Endothelial cell of umbilical vein (primary cell): ENCODE results near the gene NUP214.

Experiments used
- MAX ChIP-seq: IDR thresholded peaks from 2 replicates; pipeline ENCODE4 v1.6.1; 2011; ENCODE audit not compliant: insufficient read depth, insufficient read length
- MYC ChIP-seq: IDR thresholded peaks from one replicate; pipeline ENCODE4 v1.6.1; 2011; ENCODE audit warnings: mild to moderate bottlenecking, low read depth, low read length
- POLR2AphosphoS5 ChIP-seq: IDR thresholded peaks from 2 replicates; pipeline ENCODE4 v1.6.1; 2012; ENCODE audit warnings: low read depth, mild to moderate bottlenecking, control low read depth, low read length, moderate library complexity; ENCODE audit not compliant: insufficient read depth
- TF ChIP-seq, protein P1 (sequence below), 2 donors: IDR thresholded peaks; 1 replicate in 1 of 2; 2 replicates in 1 of 2; pipeline ENCODE4 v1.5.1; 2011; ENCODE audit warnings: low read length in 2 of 2, mild to moderate bottlenecking in 2 of 2, moderate library complexity in 2 of 2, control low read depth in 1 of 2, inconsistent platforms in 1 of 2, low read depth in 1 of 2; ENCODE audit not compliant: insufficient read depth in 1 of 2; ENCODE audit errors: extremely low read depth in 1 of 2

GRCh38 chr9:131140112-131140511 lies 14.7 kb downstream of the NUP214 start:
- TF ChIP-seq MYC (no peak), MAX (no peak), POLR2AphosphoS5 (no peak)
- TF ChIP-seq, protein P1, sequence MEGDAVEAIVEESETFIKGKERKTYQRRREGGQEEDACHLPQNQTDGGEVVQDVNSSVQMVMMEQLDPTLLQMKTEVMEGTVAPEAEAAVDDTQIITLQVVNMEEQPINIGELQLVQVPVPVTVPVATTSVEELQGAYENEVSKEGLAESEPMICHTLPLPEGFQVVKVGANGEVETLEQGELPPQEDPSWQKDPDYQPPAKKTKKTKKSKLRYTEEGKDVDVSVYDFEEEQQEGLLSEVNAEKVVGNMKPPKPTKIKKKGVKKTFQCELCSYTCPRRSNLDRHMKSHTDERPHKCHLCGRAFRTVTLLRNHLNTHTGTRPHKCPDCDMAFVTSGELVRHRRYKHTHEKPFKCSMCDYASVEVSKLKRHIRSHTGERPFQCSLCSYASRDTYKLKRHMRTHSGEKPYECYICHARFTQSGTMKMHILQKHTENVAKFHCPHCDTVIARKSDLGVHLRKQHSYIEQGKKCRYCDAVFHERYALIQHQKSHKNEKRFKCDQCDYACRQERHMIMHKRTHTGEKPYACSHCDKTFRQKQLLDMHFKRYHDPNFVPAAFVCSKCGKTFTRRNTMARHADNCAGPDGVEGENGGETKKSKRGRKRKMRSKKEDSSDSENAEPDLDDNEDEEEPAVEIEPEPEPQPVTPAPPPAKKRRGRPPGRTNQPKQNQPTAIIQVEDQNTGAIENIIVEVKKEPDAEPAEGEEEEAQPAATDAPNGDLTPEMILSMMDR (IDR thresholded peaks at IDR 0.05; ENCODE audit: extremely low read depth in 1 of 2, insufficient read depth in 1 of 2, low read depth in 1 of 2, low read length in 2 of 2) = no peak
